Measurements from ENCODE around the gene EOLA2.

GRCh38 chrX:149910178-149910695, 28.1 kb downstream of the EOLA2 start:
- no peak for TF ChIP-seq CTCF (IDR thresholded peaks at IDR 0.05)
- no peak for TF ChIP-seq POLR2A (IDR thresholded peaks at IDR 0.05)
